Peyer's patch (tissue), 4 donors: ENCODE measurements around the gene OSTM1. TPM values are rescaled to one million over a fixed set of nuclear protein-coding genes. Genes with fewer than 3 reads are reported as not detected.

Source experiments
- DNase-seq, 3 donors: peaks; one replicate each; pipeline ENCODE4 v3.0.0-alpha.2; 2017 to 2019
- H3K27ac ChIP-seq, 4 donors: fragments of 200-600 bp; sonication (generic); one replicate each; pipeline ENCODE4 v1.5.1; 2016 to 2019
- H3K27me3 ChIP-seq, 2 donors: fragments of 200-600 bp; sonication (generic); one replicate each; pipeline ENCODE4 v1.5.1; 2019
- H3K36me3 ChIP-seq, 3 donors: fragments of 200-600 bp; sonication (generic); one replicate each; pipeline ENCODE4 v1.5.1; 2016 to 2019
- H3K4me1 ChIP-seq, 4 donors: fragments of 200-600 bp; sonication (generic); one replicate each; pipeline ENCODE4 v1.5.1; 2016 to 2019
- H3K4me3 ChIP-seq, 4 donors: fragments of 200-600 bp; sonication (generic); 1 replicate in 3 of 4; 2 replicates in 1 of 4; pipeline ENCODE4 v1.5.1; 2016 to 2019; ENCODE audit warnings: mild to moderate bottlenecking in 1 of 4
- H3K9me3 ChIP-seq, 4 donors: fragments of 200-600 bp; sonication (generic); one replicate each; pipeline ENCODE4 v1.5.1; 2016 to 2019; ENCODE audit warnings: mild to moderate bottlenecking in 1 of 4
- POLR2A ChIP-seq, 2 donors: fragments of 450-650 bp; IDR thresholded peaks; one replicate each; pipeline ENCODE4 v1.5.1; 2017; ENCODE audit warnings: antibody characterized with exemption in 2 of 2, mild to moderate bottlenecking in 2 of 2, moderate library complexity in 2 of 2
- total RNA-seq, 4 donors: library from RNA; depleted of rRNA; stranded (reverse); fragments of >200 nt; gene quantifications; one replicate each; pipeline ENCODE4 v1.1.0, GENCODE V29; 2016
- TF ChIP-seq, protein P1 (sequence below), 6 experiments: fragments of 450-650 bp in 4 of 6; fragments of 200-600 bp in 2 of 6; sonication (generic) in 1 of 6; IDR thresholded peaks; one replicate each; pipeline ENCODE4 v1.5.1; 2017 to 2019; ENCODE audit warnings: antibody characterized with exemption in 6 of 6, mild to moderate bottlenecking in 3 of 6, moderate library complexity in 1 of 6

The OSTM1 gene
- total RNA-seq, 4 donors from 2014 or later, result 25.6 to 47.0 (median 36.6) TPM

DNA sequence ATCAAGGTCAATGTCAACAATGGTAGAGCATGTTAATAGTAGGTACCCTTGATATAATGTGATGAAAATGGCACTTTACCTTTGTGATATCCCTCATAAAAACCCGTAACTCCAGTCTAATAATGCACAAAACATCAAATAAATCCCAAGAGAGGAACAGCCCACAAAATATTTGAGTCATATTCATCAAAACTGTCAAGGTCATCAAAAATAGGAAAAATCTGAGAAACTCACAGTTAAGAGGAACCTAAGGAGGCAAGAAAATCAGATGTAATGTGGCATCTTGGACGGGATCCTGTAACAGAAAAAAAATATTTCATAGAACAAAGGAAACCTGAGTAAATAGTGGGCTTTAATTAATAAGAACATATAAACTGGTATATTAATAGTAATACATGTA is 25.5 kb upstream of the OSTM1 start:
- no peaks in the 10 kb centered on the region for H3K36me3 ChIP-seq
- H3K27me3 ChIP-seq, result no peaks in the 10 kb centered on the region
- no peak for DNase-seq

DNA sequence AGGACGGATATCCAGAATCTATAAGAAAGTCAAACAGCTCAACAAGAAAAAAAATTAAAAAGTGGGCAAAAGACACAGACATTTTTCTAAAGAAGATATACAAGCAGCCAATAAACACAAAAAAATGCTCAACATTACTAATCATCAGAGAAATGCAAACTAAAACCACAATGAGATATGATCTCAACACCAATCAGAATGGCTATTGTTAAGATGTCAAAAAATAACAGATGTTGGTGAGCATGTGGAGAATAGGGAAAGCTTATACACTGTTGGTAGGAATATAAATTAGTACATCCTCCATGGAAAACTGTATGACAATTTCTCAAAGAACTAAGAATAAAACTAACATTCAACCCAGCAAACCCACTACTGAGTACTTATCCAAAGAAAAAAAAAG is 23.3 kb upstream of the OSTM1 start:
- TF ChIP-seq, protein P1, sequence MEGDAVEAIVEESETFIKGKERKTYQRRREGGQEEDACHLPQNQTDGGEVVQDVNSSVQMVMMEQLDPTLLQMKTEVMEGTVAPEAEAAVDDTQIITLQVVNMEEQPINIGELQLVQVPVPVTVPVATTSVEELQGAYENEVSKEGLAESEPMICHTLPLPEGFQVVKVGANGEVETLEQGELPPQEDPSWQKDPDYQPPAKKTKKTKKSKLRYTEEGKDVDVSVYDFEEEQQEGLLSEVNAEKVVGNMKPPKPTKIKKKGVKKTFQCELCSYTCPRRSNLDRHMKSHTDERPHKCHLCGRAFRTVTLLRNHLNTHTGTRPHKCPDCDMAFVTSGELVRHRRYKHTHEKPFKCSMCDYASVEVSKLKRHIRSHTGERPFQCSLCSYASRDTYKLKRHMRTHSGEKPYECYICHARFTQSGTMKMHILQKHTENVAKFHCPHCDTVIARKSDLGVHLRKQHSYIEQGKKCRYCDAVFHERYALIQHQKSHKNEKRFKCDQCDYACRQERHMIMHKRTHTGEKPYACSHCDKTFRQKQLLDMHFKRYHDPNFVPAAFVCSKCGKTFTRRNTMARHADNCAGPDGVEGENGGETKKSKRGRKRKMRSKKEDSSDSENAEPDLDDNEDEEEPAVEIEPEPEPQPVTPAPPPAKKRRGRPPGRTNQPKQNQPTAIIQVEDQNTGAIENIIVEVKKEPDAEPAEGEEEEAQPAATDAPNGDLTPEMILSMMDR (IDR thresholded peaks at IDR 0.05), result no peak
- no peak for TF ChIP-seq POLR2A (IDR thresholded peaks at IDR 0.05)
- no peaks in the 10 kb centered on the region for H3K9me3 ChIP-seq
- no peaks in the 10 kb centered on the region for H3K27me3 ChIP-seq
- H3K4me3 ChIP-seq, result no peak overlapping the region
- H3K4me1 ChIP-seq, result no peaks in the 10 kb centered on the region
- no peaks in the 10 kb centered on the region for H3K36me3 ChIP-seq
- no peak for DNase-seq
- H3K27ac ChIP-seq, result no peak overlapping the region

More for the DNA sequence above, 25.5 kb upstream of the OSTM1 start:
- no peak overlapping the region for H3K27ac ChIP-seq
- H3K4me3 ChIP-seq, result no peak overlapping the region
- no peaks in the 10 kb centered on the region for H3K9me3 ChIP-seq
- no peak for TF ChIP-seq POLR2A (IDR thresholded peaks at IDR 0.05)
- TF ChIP-seq, protein P1 (IDR thresholded peaks at IDR 0.05), result no peak
- H3K4me1 ChIP-seq, result no peaks in the 10 kb centered on the region

DNA sequence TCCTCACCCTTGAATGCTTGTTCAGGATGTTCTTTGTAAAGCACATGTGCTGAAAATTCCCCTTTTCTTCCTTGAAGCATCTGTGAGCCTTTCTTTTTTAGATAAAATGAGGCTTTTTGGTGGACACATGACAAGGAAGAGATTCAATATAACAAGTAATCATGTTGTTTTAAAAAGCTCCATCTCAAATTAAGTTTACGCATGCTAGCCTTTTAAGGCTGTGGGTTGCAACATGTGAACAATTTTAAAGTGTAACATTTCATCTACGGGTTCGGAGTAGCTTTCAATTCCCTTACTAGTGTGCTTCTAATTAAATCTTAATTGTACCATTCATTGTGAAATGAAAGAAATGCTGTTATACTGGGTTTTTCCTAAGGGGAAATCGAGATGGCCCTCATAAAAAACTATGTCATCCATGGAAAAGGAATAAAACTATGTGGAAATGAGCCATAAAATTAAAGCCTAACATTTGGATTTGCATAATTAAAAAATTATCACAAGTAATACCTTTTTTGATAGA is 19.3 kb upstream of the OSTM1 start:
- DNase-seq, result no peak
- H3K4me1 ChIP-seq, result no peaks in the 10 kb centered on the region
- no peaks in the 10 kb centered on the region for H3K36me3 ChIP-seq
- no peaks in the 10 kb centered on the region for H3K9me3 ChIP-seq
- H3K4me3 ChIP-seq, result no peak overlapping the region
- no peak overlapping the region for H3K27ac ChIP-seq
- TF ChIP-seq POLR2A (IDR thresholded peaks at IDR 0.05), result no peak
- TF ChIP-seq, protein P1 (IDR thresholded peaks at IDR 0.05), result no peak
- no peaks in the 10 kb centered on the region for H3K27me3 ChIP-seq

DNA sequence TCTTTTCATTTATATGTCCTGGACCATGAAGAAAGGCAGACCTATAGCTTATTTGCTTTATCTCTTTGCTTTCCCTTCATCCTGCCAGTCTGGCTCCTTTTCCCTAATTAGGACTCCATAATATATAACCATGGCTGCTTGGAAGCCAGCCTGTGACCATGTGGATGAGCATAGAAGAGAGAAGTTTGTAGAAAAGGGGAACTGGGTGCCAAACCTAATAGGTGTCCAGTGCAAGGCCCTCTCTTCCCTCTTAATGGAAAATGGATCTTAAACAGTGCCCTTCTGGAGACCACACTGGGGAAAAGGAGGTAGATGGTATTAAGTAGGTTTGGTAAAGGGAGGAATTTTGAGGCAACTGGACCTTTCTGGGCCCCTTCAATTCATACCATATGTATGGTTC is 16.7 kb upstream of the OSTM1 start:
- Histone ChIP-seq H3K9me3 (no peaks in the 10 kb centered on the region), H3K4me1 (no peaks in the 10 kb centered on the region), H3K36me3 (no peaks in the 10 kb centered on the region), H3K4me3 (no peak overlapping the region), H3K27me3 (no peaks in the 10 kb centered on the region), H3K27ac (no peak overlapping the region)
- DNase-seq, result no peak
- TF ChIP-seq POLR2A (IDR thresholded peaks at IDR 0.05), result no peak
- TF ChIP-seq, protein P1 (IDR thresholded peaks at IDR 0.05), result no peak

DNA sequence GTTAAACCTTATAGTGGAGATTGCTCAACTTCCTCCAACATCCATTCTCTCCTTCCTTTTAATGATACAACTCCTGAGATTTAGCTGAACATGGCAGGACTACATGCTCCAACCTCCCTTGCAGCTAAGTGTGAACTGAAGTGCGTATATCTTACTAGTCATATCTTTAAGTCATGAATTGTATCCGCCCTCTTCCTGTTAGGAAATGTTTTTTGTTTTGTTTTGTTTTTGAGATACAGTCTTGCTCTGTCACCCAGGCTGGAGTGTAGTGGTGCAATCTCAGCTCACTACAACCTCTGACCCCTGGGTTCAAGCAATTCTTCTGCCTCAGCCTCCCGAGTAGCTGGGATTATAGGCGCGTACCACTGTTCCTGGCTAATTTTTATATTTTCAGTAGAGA is 8.8 kb upstream of the OSTM1 start:
- TF ChIP-seq POLR2A (IDR thresholded peaks at IDR 0.05), result no peak
- TF ChIP-seq, protein P1 (IDR thresholded peaks at IDR 0.05), result no peak
- no peaks in the 10 kb centered on the region for H3K9me3 ChIP-seq
- H3K4me1 ChIP-seq, result no peaks in the 10 kb centered on the region
- H3K4me3 ChIP-seq, result no peak overlapping the region
- no peak for DNase-seq
- H3K36me3 ChIP-seq, result no peaks in the 10 kb centered on the region
- no peaks in the 10 kb centered on the region for H3K27me3 ChIP-seq
- no peak overlapping the region for H3K27ac ChIP-seq

DNA sequence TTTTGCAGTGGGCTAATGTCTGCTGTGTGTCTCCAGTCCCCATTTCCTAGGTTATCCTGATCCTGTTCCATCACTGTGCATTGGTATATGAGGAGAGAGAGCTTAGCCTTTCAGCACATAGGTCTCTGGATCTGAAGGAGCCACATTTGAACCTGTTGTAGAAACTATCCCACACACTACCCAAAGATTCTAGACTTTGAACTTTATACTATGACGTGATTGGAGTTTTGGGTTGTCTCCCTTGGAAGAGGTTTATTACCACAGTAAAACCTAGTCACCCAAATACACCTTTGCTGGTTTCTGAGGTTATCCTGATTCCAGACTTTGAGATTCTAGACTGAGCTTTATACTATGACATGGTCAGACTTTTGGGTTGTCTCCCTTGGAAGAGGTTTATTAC is 8.0 kb upstream of the OSTM1 start:
- H3K4me1 ChIP-seq, result no peaks in the 10 kb centered on the region
- TF ChIP-seq, protein P1 (IDR thresholded peaks at IDR 0.05), result no peak
- TF ChIP-seq POLR2A (IDR thresholded peaks at IDR 0.05), result no peak
- H3K4me3 ChIP-seq, result no peak overlapping the region
- H3K27ac ChIP-seq, result no peak overlapping the region
- no peak for DNase-seq
- H3K27me3 ChIP-seq, result no peaks in the 10 kb centered on the region
- no peaks in the 10 kb centered on the region for H3K9me3 ChIP-seq
- no peaks in the 10 kb centered on the region for H3K36me3 ChIP-seq
